Hematopoietic multipotent progenitor cell treated with erythropoietin and hydrocortisone succinate and interleukin-3 and kit ligand, for 17 days (in vitro differentiated cells): ENCODE results near the gene YWHAQ.

Source experiments
- DNase-seq: peaks from one replicate; pipeline ENCODE4 v3.0.0-alpha.2; 2015; ENCODE audit warnings: low spot score

Gene YWHAQ

DNA sequence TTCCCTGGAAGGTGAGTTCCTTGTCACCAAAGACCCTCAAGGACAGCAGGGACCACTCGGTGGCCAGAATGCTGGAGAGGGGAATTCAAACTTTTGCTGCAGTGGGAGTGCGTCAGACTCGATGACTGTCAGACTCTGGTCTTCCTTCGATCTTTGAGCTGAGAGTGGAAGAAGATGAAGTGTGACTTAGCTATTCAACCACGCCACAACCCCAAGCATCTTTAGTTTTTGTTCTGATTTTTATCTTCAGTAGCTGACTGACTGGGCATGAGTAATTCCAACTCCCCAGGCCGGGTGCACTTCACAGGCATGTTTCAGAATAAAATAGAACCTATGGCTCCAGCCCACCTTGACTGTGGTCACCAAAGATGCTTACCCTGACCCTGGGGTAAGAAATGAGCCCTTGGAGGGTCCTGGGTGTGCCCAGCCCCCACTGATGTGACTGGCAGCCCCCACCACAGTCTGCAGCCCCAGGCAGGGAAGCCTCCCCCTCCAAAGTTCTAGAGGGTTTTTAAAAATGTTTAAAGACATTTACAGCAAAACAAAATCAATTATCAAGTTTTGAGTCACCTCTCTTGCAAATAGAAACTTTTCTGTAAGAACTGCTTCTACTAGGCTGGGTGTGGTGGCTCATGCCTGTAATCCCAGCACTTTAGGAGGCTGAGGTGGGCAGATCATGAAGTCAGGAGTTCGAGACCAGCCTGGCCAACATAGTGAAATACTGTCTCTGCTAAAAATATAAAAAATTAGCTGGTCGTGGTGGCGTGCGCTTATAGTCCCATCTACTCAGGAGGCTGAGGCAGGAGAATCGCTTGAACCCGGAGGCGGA is 24.9 kb upstream of the YWHAQ start:
- no peak for DNase-seq

DNA sequence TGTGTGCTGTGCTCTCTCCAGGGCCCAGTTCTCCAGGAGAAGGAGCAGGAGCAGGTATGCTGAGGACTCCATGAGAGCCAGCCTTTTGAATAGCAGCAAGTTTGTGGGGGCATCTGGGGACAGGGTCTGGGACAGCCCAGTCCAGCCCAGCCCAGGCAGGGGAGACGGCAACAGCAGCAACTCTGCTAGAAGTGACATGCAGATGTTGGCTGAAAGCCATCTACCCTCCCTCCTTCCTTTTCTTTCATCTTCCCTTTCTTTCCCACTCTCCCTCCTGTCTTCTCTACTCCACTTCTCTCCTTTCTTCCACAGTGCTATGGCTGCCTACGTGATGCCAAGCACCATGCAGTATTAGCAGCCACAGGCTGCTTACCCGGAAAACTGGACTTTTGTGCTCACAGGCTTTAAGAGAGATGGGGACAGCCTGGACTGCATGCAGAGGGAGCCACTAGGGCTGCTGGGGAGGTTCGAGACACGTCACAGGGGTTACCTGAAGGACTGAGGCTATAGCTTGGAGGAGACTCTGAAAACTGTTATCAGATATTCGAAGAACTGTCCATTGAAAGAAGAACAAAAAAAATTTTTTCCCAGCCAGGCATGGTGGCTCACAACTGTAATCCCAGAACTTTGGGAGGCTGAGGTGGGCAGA is 23.8 kb upstream of the YWHAQ start:
- DNase-seq: no peak

GRCh38 chr2:9653485-9654271 is 22.9 kb upstream of the YWHAQ start:
- no peak for DNase-seq

- DNase-seq: no peak
Observed at GRCh38 chr2:9652898-9653479, 22.2 kb upstream of the YWHAQ start.

DNA sequence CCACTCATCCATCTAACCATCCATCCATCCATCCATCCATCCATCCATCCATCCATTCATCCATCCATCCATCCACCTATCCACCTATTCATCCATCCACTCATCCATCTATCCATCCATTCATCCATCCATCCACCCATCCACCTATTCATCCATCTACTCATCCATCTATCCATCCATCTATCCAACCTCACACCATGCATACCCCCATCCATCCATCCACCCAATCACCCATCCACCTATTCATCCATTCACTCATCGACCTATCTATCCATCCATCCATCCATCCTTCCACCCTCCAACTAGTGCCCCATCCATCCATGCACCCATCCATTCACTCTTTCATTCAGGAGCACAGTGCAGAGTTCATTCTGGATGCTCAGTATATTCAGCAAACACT is 21.5 kb upstream of the YWHAQ start:
- no peak for DNase-seq

DNA sequence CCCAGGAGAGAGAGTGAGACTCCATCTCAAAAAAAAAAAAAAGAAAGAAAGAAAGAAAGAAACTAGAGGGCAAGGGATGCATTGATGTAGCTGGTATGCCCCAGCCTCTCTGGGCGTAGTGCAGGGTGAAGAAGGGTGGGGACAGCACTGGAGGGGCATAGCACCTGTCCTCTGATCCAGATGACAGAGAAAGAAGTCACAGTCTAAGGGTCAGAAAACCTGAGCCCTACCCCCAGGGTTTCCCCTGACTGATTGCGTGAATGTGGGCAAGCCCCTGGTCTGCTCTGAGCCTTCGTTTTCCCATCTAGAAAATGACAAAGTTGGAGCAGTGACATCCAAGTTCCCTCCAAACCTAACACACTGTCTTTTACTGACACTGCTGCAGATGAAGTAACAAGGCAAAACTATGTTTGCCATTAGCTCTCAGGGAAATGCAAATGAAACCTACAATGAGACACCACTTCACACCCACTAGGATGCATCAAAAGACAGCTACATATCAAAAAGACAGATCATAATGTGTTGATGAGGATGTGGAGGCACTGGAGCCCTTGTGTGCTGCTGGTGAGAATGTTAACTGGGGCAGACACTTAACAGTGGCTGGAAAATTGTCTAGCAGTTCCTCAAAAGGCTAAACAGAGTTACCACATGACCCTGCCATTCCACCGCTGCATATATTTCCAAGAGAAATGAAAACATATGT is 19.5 kb upstream of the YWHAQ start:
- no peak for DNase-seq

GRCh38 chr2:9649261-9649660 is 18.5 kb upstream of the YWHAQ start:
- no peak for DNase-seq

GRCh38 chr2:9648821-9649220 is 18.0 kb upstream of the YWHAQ start:
- no peak for DNase-seq

- no peak for DNase-seq
Observed at GRCh38 chr2:9647884-9648283, 17.1 kb upstream of the YWHAQ start.

- DNase-seq: no peak
Observed at GRCh38 chr2:9646196-9647030, 15.6 kb upstream of the YWHAQ start.

GRCh38 chr2:9644603-9645002 is 13.8 kb upstream of the YWHAQ start:
- no peak for DNase-seq

- no peak for DNase-seq
Observed at GRCh38 chr2:9644021-9644420, 13.2 kb upstream of the YWHAQ start.

DNA sequence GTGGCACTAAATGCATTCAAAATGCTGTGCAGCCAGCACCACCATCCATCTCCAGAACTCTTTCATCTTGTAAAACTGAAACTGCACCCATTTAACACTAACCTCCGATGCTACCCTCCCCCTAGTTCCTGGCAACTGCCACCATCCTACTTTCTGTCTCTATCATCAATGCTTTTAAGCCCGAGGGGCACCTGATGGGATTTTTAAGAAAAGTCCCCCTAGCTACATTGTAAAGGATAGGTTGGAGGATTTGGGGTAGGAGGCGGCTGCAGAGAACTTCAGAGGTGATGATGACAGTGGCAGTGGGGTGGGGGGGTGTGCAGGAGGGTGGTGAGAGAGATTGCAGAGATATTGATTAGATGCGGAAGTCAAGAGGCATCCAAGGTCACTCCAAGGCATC is 10.8 kb upstream of the YWHAQ start:
- no peak for DNase-seq

- DNase-seq: no peak
Observed at GRCh38 chr2:9640403-9641104, 9.8 kb upstream of the YWHAQ start.

GRCh38 chr2:9639740-9640343 is 9.0 kb upstream of the YWHAQ start:
- no peak for DNase-seq

- DNase-seq: no peak
Observed at GRCh38 chr2:9639000-9639602, 8.3 kb upstream of the YWHAQ start.

- DNase-seq: no peak
Observed at GRCh38 chr2:9638532-9638931, 7.7 kb upstream of the YWHAQ start.

- DNase-seq: no peak
Observed at GRCh38 chr2:9637330-9637729, 6.5 kb upstream of the YWHAQ start.

- no peak for DNase-seq
Observed at GRCh38 chr2:9634133-9634532, 3.3 kb upstream of the YWHAQ start.
